ENCODE measurements around the gene ECEL1.
"Not testable (repeated sequence)": the region's sequence is repeated elsewhere in the genome, so short reads cannot be mapped to it uniquely, and the experiment has no call there.

ECEL1 gene

GRCh38 chr2:232533944-232534710, 46.5 kb upstream of the ECEL1 start:
- DNase-seq (ENCODE audit: low spot score), result no peak

DNA sequence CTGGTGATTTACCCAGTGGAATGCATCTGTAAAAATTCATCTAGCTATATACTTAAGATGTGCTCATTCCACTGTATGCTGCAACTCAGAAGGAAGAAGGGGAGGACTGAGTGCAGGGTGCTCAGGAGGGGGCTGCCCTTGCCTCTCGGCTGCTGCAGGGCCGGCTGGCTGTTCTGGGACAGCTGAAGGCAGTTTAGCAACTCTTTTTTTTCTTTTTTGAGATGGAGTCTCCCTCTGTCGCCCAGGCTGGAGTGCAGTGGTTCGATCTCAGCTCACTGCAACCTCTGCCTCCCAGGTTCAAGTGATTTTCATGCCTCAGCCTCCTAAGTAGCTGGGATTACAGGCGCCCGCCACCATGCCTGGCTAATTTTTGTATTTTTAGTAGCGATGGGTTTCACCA, 45.2 kb upstream of the ECEL1 start:
- not testable (repeated sequence) for DNase-seq (ENCODE audit: low spot score); H3K4me3 ChIP-seq (ENCODE audit: severe bottlenecking); H3K36me3 ChIP-seq (ENCODE audit: low read depth); H3K27ac ChIP-seq (ENCODE audit: poor library complexity, severe bottlenecking); H3K4me1 ChIP-seq (ENCODE audit: insufficient read depth, poor library complexity, severe bottlenecking); H3K27me3 ChIP-seq (ENCODE audit: insufficient read depth, poor library complexity, severe bottlenecking); ATAC-seq (ENCODE audit: low read depth); H3K9me3 ChIP-seq (ENCODE audit: severe bottlenecking)

More at GRCh38 chr2:232533944-232534710, 46.5 kb upstream of the ECEL1 start:
- no peak for ATAC-seq (ENCODE audit: low read depth)
- Histone ChIP-seq H3K4me1 (ENCODE audit: insufficient read depth, poor library complexity, severe bottlenecking) (no peaks in the 10 kb centered on the region), H3K36me3 (ENCODE audit: low read depth) (no peaks in the 10 kb centered on the region), H3K27me3 (ENCODE audit: insufficient read depth, poor library complexity, severe bottlenecking) (no peaks in the 10 kb centered on the region), H3K4me3 (ENCODE audit: severe bottlenecking) (no peak overlapping the region), H3K9me3 (ENCODE audit: severe bottlenecking) (no peaks in the 10 kb centered on the region), H3K27ac (ENCODE audit: poor library complexity, severe bottlenecking) (no peak overlapping the region)
- no peak for TF ChIP-seq CTCF (IDR thresholded peaks at IDR 0.05; ENCODE audit: poor library complexity, severe bottlenecking)

DNA sequence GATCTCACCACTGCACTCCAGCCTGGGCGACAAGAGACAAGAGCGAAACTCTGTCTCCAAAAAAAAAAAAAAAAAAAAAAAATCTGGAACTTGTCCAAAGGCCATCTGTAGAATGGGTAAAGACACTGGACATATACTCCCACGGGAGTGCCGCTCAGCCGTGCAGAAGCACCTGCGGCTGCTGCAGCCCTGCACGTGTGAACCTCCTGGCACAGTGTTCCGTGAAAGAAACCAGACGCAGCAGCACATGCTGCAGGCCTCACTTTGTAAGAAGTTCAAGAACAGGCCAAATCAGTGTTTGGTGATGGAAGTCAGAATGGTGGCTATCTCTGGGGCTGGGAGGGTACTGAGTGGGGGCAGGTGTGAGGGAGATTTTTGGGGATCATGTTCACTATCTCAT, 44.8 kb upstream of the ECEL1 start:
- H3K27ac ChIP-seq (ENCODE audit: poor library complexity, severe bottlenecking), result no peak overlapping the region
- no peak overlapping the region for H3K4me3 ChIP-seq (ENCODE audit: severe bottlenecking)
- no peaks in the 10 kb centered on the region for H3K4me1 ChIP-seq (ENCODE audit: insufficient read depth, poor library complexity, severe bottlenecking)
- DNase-seq (ENCODE audit: low spot score) (no peak), ATAC-seq (ENCODE audit: low read depth) (no peak)
- no peaks in the 10 kb centered on the region for H3K9me3 ChIP-seq (ENCODE audit: severe bottlenecking)
- no peaks in the 10 kb centered on the region for H3K36me3 ChIP-seq (ENCODE audit: low read depth)
- no peak for TF ChIP-seq CTCF (IDR thresholded peaks at IDR 0.05; ENCODE audit: poor library complexity, severe bottlenecking)
- H3K27me3 ChIP-seq (ENCODE audit: insufficient read depth, poor library complexity, severe bottlenecking), result no peaks in the 10 kb centered on the region

GRCh38 chr2:232530626-232531260, 43.1 kb upstream of the ECEL1 start:
- no peak for TF ChIP-seq CTCF (IDR thresholded peaks at IDR 0.05; ENCODE audit: poor library complexity, severe bottlenecking)
- no peaks in the 10 kb centered on the region for H3K9me3 ChIP-seq (ENCODE audit: severe bottlenecking)
- H3K36me3 ChIP-seq (ENCODE audit: low read depth), result no peaks in the 10 kb centered on the region
- no peaks in the 10 kb centered on the region for H3K4me1 ChIP-seq (ENCODE audit: insufficient read depth, poor library complexity, severe bottlenecking)
- H3K27me3 ChIP-seq (ENCODE audit: insufficient read depth, poor library complexity, severe bottlenecking), result no peaks in the 10 kb centered on the region
- H3K27ac ChIP-seq (ENCODE audit: poor library complexity, severe bottlenecking), result no peak overlapping the region
- ATAC-seq (ENCODE audit: low read depth) (no peak), DNase-seq (ENCODE audit: low spot score) (peak; percentile 37)
- no peak overlapping the region for H3K4me3 ChIP-seq (ENCODE audit: severe bottlenecking)

- no peaks in the 10 kb centered on the region for H3K36me3 ChIP-seq (ENCODE audit: low read depth)
- no peaks in the 10 kb centered on the region for H3K9me3 ChIP-seq (ENCODE audit: severe bottlenecking)
- H3K4me1 ChIP-seq (ENCODE audit: insufficient read depth, poor library complexity, severe bottlenecking), result no peaks in the 10 kb centered on the region
- DNase-seq (ENCODE audit: low spot score), result peak; percentile 49
- H3K27me3 ChIP-seq (ENCODE audit: insufficient read depth, poor library complexity, severe bottlenecking), result no peaks in the 10 kb centered on the region
- no peak for TF ChIP-seq CTCF (IDR thresholded peaks at IDR 0.05; ENCODE audit: poor library complexity, severe bottlenecking)
- H3K4me3 ChIP-seq (ENCODE audit: severe bottlenecking), result no peak overlapping the region
- ATAC-seq (ENCODE audit: low read depth), result no peak
- H3K27ac ChIP-seq (ENCODE audit: poor library complexity, severe bottlenecking), result no peak overlapping the region
Measured at GRCh38 chr2:232529806-232530547, 42.3 kb upstream of the ECEL1 start.
